ENCODE results near the gene NR6A1.

DNA sequence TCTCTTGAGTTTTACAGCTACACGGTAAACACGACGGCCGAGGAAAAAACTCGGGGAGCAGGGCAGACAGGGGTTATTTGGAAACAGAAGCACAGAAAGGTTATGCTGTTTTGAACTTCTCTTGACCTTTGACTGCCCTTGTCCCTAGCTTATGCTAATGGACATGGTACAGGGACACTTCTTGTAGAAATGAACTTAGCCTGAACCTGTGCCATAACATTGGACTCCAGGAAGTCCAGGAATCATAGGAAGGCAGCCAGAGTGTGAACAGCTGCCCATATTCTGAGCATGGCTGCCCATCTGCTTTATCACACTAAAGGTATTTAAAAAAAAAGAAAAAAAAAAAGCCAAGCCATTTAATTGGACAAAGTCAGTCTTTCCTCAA, 46.1 kb downstream of the NR6A1 start:
- TF ChIP-seq POLR2A (IDR thresholded peaks at IDR 0.05; ENCODE audit: low read length) (no peak), GATA1 (IDR thresholded peaks at IDR 0.05; ENCODE audit: low read depth, low read length) (no peak)
